Large intestine (tissue), 3 donors: ENCODE results near the gene KDM7A. TPM values are rescaled to one million over a fixed set of nuclear protein-coding genes. Genes with fewer than 3 reads are reported as not detected.
A peak's percentile ranks its signal among the peaks of the same experiment; 100 is the strongest.

Experiments
- DNase-seq, 2 donors: peaks; one replicate each; pipeline versions ENCODE4 v3.0.0 to v3.0.0-alpha.2; 2013
- H3K27ac ChIP-seq: one replicate; pipeline ENCODE4 v1.5.1; 2013; ENCODE audit warnings: low read length
- H3K27me3 ChIP-seq: 2 replicates; pipeline ENCODE4 v1.6.1; 2013; ENCODE audit warnings: low read length; ENCODE audit not compliant: control insufficient read depth, insufficient read depth
- H3K36me3 ChIP-seq: 2 replicates; pipeline ENCODE4 v1.6.1; 2013; ENCODE audit warnings: low read length; ENCODE audit not compliant: control insufficient read depth, insufficient read depth
- H3K4me1 ChIP-seq: one replicate; pipeline ENCODE4 v1.6.1; 2013; ENCODE audit warnings: low read length; ENCODE audit not compliant: control insufficient read depth, insufficient read depth
- H3K4me3 ChIP-seq: one replicate; pipeline ENCODE4 v1.5.1; 2013; ENCODE audit warnings: low read length
- H3K9me3 ChIP-seq: one replicate; pipeline ENCODE4 v1.6.1; 2013; ENCODE audit warnings: mild to moderate bottlenecking, low read depth, low read length, moderate library complexity; ENCODE audit not compliant: control insufficient read depth
- WGBS: methylation state at CpG from one replicate; pipeline ENCODE4 v1.1.5; 2013; ENCODE audit warnings: low lambda C conversion rate; ENCODE audit not compliant: insufficient coverage; 5-methylcytosine and 5-hydroxymethylcytosine counted together
- polyA plus RNA-seq: library from polyadenylated mRNA; unstranded; fragments of 120-200 nt; gene quantifications from one replicate; pipeline ENCODE4 v1.2.1, GENCODE V29; 2013

The KDM7A gene
- polyA plus RNA-seq, 1 donor = 17.3 TPM

DNA sequence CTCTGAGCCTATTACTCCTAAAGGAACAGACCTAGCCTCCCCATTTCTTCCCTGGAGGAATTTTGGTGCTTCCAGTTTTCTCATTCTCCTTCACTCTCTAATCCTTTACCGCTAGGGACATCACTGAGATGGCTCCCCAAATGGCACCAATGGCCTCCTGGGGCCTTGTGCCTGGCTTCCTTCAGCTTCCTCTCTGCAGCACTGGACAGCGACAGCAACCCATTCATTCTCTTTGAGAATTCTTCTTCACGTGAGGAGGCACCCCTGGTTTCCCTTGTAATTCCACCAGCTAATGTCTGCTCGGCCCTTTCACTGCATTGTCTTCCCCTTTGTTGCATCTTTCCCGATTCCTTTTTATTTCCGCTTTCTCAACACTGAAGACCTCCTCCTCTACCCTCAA lies 24.6 kb upstream of the KDM7A start:
- H3K4me3 ChIP-seq = no peak overlapping the region
- no peaks in the 10 kb centered on the region for H3K36me3 ChIP-seq
- H3K27ac ChIP-seq = no peak overlapping the region
- H3K4me1 ChIP-seq = no peaks in the 10 kb centered on the region
- H3K9me3 ChIP-seq = no peaks in the 10 kb centered on the region
- WGBS = 81% methylated on average over 4 of the region's 6 CpGs
- DNase-seq = no peak
- H3K27me3 ChIP-seq = no peaks in the 10 kb centered on the region

DNA sequence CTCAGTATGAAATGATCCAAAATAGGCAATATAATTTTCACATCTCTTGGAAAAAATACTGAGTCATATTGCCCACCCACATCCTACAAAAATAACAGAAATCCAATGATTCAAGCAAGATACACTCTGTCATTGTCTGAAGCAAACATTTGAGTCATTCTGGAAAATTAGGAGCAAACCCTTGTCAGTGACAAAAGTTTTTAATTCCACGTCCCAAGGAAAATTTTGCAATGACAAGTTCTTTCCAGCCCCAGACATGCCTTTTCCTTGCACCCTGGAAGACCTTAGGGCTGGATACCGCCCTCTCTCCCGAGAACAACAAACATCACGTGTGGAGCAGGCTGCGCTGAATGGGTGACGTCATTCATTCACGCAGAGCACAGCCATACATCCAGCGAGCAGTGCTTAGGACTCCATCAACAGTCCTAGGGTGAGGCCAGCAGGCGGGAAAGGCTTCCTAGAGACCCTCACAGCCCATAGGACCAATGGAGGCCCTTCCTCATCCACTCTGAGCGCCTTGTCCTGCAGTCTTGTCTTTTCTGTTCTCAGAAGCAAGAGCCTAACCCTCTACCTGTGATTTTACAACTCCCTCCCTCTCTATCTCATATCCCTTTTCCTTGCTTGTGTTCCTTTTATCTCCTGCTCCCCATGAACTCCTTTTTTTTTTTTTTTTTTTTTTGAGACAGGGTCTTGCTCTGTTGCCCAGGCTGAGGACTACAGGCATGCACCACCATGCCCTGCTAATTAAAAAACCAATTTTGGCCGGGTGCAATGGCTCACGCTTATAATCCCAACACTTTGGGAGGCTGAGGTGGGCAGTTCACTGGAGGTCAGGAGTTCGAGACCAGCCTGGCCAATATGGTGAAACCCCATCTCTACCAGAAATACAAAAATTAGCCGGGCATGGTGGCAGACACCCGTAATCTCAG lies 23.5 kb upstream of the KDM7A start:
- H3K36me3 ChIP-seq = no peaks in the 10 kb centered on the region
- DNase-seq = peak in 1 of 2 donors; percentile 36
- no peak overlapping the region for H3K27ac ChIP-seq
- no peaks in the 10 kb centered on the region for H3K4me1 ChIP-seq
- no peaks in the 10 kb centered on the region for H3K9me3 ChIP-seq
- H3K27me3 ChIP-seq = no peaks in the 10 kb centered on the region
- no peak overlapping the region for H3K4me3 ChIP-seq
- WGBS = 100% methylated on average over 1 of the region's 15 CpGs

DNA sequence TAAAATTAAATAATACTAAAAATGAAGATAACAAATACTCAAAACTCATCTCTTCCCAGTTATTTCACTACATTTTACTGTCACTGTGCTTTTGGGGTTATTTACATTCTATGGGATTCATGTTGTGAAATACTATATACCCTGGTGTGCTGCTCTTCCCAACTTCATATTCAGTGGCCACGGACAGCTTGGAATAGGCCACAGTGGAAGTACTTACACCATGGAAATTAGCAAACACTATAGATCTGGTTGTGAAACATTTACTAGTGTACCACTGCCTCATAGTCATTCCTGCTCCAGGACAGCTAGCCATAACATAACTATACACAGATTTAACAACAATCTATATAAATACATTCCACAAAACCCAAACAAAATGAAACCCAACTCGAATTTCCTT lies 21.2 kb upstream of the KDM7A start:
- Histone ChIP-seq H3K36me3 (no peaks in the 10 kb centered on the region), H3K4me3 (no peak overlapping the region), H3K9me3 (no peaks in the 10 kb centered on the region), H3K27me3 (no peaks in the 10 kb centered on the region), H3K4me1 (no peaks in the 10 kb centered on the region), H3K27ac (no peak overlapping the region)
- no CpG with 5 or more reads among the region's 2 CpGs for WGBS
- DNase-seq = no peak

GRCh38 chr7:140197218-140197890 lies 20.6 kb upstream of the KDM7A start:
- DNase-seq = no peak
- Histone ChIP-seq H3K36me3 (no peaks in the 10 kb centered on the region), H3K27me3 (peaks cover 3% of the 10 kb centered on the region), H3K4me3 (no peak overlapping the region), H3K9me3 (no peaks in the 10 kb centered on the region), H3K27ac (no peak overlapping the region), H3K4me1 (no peaks in the 10 kb centered on the region)
- 95% methylated on average over 4 of the region's 9 CpGs for WGBS

DNA sequence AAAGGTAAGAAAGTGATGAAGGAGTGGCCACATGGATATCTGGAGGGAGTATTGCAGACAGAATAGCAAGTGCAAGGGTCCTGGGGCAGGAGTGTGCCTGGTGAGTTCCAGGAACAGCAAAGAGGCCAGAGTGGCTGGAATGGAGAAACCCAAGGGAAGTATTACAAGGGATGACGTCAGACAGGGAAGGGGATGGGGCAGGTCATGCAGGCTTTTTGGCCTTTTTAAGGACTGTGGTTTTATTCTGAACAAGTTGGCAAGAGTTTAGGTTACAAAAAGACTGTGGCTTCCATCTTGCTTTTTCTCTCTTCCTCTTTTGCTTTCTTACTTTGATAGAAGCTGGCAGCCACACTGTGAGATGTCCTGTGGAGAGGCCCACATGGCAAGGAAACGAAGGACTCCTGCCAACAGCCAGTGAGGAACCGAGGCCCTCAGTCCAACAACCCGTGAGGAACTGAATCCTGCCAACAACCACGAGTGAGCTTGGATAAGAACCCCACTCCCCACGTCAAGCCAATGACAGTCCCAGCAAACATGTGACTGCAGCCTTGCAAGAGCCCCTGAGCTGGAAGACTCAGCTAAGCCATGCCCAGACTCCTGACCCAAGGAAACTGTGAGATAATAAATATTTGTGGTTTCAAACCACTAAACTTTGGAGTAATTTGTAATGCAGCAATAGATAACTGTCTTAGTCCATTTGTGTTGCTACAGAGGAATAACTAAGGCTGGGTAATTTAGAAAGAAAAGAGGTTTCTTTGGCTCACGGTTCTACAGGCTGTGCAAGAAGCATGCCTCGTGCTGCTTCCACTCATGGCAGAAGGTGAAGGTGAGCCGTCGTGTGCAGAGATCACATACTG lies 19.8 kb upstream of the KDM7A start:
- no CpG with 5 or more reads among the region's 10 CpGs for WGBS
- no peak for DNase-seq
- H3K9me3 ChIP-seq = no peaks in the 10 kb centered on the region

GRCh38 chr7:140195859-140196258 lies 19.1 kb upstream of the KDM7A start:
- no peak overlapping the region for H3K4me3 ChIP-seq
- no peaks in the 10 kb centered on the region for H3K4me1 ChIP-seq
- H3K27ac ChIP-seq = no peak overlapping the region
- no peaks in the 10 kb centered on the region for H3K36me3 ChIP-seq
- no CpG with 5 or more reads among the region's 1 CpG for WGBS
- peaks cover 6% of the 10 kb centered on the region for H3K27me3 ChIP-seq
- no peaks in the 10 kb centered on the region for H3K9me3 ChIP-seq
- DNase-seq = no peak

More for the DNA sequence above, 19.8 kb upstream of the KDM7A start:
- Histone ChIP-seq H3K27me3 (peaks cover 6% of the 10 kb centered on the region), H3K4me1 (no peaks in the 10 kb centered on the region), H3K4me3 (no peak overlapping the region), H3K36me3 (no peaks in the 10 kb centered on the region), H3K27ac (no peak overlapping the region)

- Histone ChIP-seq H3K36me3 (no peaks in the 10 kb centered on the region), H3K27me3 (peaks cover 6% of the 10 kb centered on the region), H3K9me3 (no peaks in the 10 kb centered on the region), H3K27ac (no peak overlapping the region), H3K4me3 (no peak overlapping the region), H3K4me1 (no peaks in the 10 kb centered on the region)
- no peak for DNase-seq
These were observed 15.8 kb upstream of the KDM7A start for GRCh38 chr7:140192620-140193019.

- Histone ChIP-seq H3K9me3 (no peaks in the 10 kb centered on the region), H3K36me3 (no peaks in the 10 kb centered on the region), H3K27ac (no peak overlapping the region), H3K4me3 (no peak overlapping the region), H3K27me3 (peaks cover 6% of the 10 kb centered on the region), H3K4me1 (no peaks in the 10 kb centered on the region)
- no CpG with 5 or more reads among the region's 3 CpGs for WGBS
- no peak for DNase-seq
These were observed 15.4 kb upstream of the KDM7A start for GRCh38 chr7:140192176-140192575.

GRCh38 chr7:140190588-140190987 lies 13.8 kb upstream of the KDM7A start:
- Histone ChIP-seq H3K4me1 (no peaks in the 10 kb centered on the region), H3K36me3 (no peaks in the 10 kb centered on the region), H3K27me3 (peaks cover 6% of the 10 kb centered on the region), H3K9me3 (no peaks in the 10 kb centered on the region), H3K4me3 (no peak overlapping the region), H3K27ac (no peak overlapping the region)
- no peak for DNase-seq

- no peak overlapping the region for H3K27ac ChIP-seq
- no peaks in the 10 kb centered on the region for H3K36me3 ChIP-seq
- H3K27me3 ChIP-seq = peaks cover 6% of the 10 kb centered on the region
- DNase-seq = no peak
- no peak overlapping the region for H3K4me3 ChIP-seq
- 100% methylated on average over 1 of the region's 2 CpGs for WGBS
- no peaks in the 10 kb centered on the region for H3K9me3 ChIP-seq
- no peaks in the 10 kb centered on the region for H3K4me1 ChIP-seq
These were observed 13.1 kb upstream of the KDM7A start for GRCh38 chr7:140189917-140190316.
